CD4-positive, alpha-beta memory T cell (primary cell): ENCODE measurements around the gene STAC. TPM values are rescaled to one million over a fixed set of nuclear protein-coding genes. Genes with fewer than 3 reads are reported as not detected.

ENCODE experiments used
- CTCF ChIA-PET: fragments of 350-600 bp; sonication (Branson Sonifier 250); formaldehyde crosslinking; loops from one replicate; lab custom pipeline; 2021; ENCODE audit warnings: inconsistent platforms; ENCODE audit not compliant: partially characterized antibody; lab: Charles Lee
- POLR2A ChIA-PET: fragments of 350-600 bp; sonication (Branson Sonifier 250); formaldehyde crosslinking; loops from one replicate; lab custom pipeline; 2021; ENCODE audit not compliant: partially characterized antibody; lab: Charles Lee
- DNase-seq, 5 donors: peaks; one replicate each; pipeline versions ENCODE4 v3.0.0 to v3.0.0-alpha.2; 2020 to 2022; ENCODE audit warnings: mixed read lengths in 1 of 5
- H3K27ac ChIP-seq: one replicate; pipeline ENCODE4 v1.7.0; 2013; ENCODE audit warnings: low read depth, low read length
- H3K27me3 ChIP-seq: 2 replicates; pipeline ENCODE4 v1.7.0; 2013; ENCODE audit warnings: mild to moderate bottlenecking, low read length, moderate library complexity; ENCODE audit not compliant: insufficient read depth
- H3K36me3 ChIP-seq: 2 replicates; pipeline ENCODE4 v1.7.0; 2013; ENCODE audit warnings: mild to moderate bottlenecking, low read length, moderate library complexity; ENCODE audit not compliant: insufficient read depth
- H3K4me1 ChIP-seq: 2 replicates; pipeline ENCODE4 v1.7.0; 2013; ENCODE audit warnings: mild to moderate bottlenecking, low read length, moderate library complexity; ENCODE audit not compliant: insufficient read depth
- H3K4me3 ChIP-seq, 2 donors: one replicate each; pipeline ENCODE4 v1.7.0; 2013; ENCODE audit warnings: low read length in 2 of 2, mild to moderate bottlenecking in 1 of 2
- H3K9me3 ChIP-seq, 2 donors: one replicate each; pipeline ENCODE4 v1.7.0; 2013; ENCODE audit warnings: low read length in 2 of 2, control low read depth in 1 of 2; ENCODE audit not compliant: control insufficient read depth in 1 of 2
- H3K27ac Mint-ChIP-seq, 7 donors: one replicate each; pipeline ENCODE4 v1.8.0; 2020 to 2021; ENCODE audit warnings: mixed read lengths in 7 of 7, mild to moderate bottlenecking in 6 of 7, inconsistent platforms in 3 of 7, moderate library complexity in 3 of 7
- H3K27me3 Mint-ChIP-seq, 2 donors: one replicate each; pipeline ENCODE4 v1.8.0; 2020 to 2021; ENCODE audit warnings: mixed read lengths in 2 of 2
- H3K36me3 Mint-ChIP-seq, 2 donors: one replicate each; pipeline ENCODE4 v1.8.0; 2020 to 2021; ENCODE audit warnings: mixed read lengths in 2 of 2, inconsistent platforms in 1 of 2, mild to moderate bottlenecking in 1 of 2
- H3K4me1 Mint-ChIP-seq, 4 donors: one replicate each; pipeline ENCODE4 v1.8.0; 2020 to 2021; ENCODE audit warnings: mixed read lengths in 4 of 4, mild to moderate bottlenecking in 1 of 4
- H3K4me3 Mint-ChIP-seq, 8 donors: one replicate each; pipeline ENCODE4 v1.8.0; 2020 to 2021; ENCODE audit warnings: mixed read lengths in 8 of 8, mild to moderate bottlenecking in 7 of 8, moderate library complexity in 6 of 8, inconsistent platforms in 3 of 8
- H3K9me3 Mint-ChIP-seq, 8 donors: one replicate each; pipeline ENCODE4 v1.8.0; 2020 to 2021; ENCODE audit warnings: mixed read lengths in 8 of 8, mild to moderate bottlenecking in 5 of 8, inconsistent platforms in 3 of 8, moderate library complexity in 1 of 8
- intact Hi-C: fragments of 100-400 bp; cut with micrococcal nuclease; formaldehyde crosslinking; loops from one replicate; pipeline ENCODE4 v1.15.1; 2023
- polyA plus RNA-seq, 2 donors: library from polyadenylated mRNA; unstranded; fragments of 300-500 nt; fragmentation: Illumina TruSeq; gene quantifications; one replicate each; pipeline ENCODE4 v1.2.3, GENCODE V29; 2021
- total RNA-seq, 2 experiments: library from RNA; stranded (reverse); gene quantifications; one replicate each; pipeline ENCODE4 v1.2.3, GENCODE V29; 2021

STAC gene
- total and polyA plus RNA-seq, 4 experiments from 2014 or later: not detected

GRCh38 chr3:36542186-36542585 is 161.9 kb downstream of the STAC start:
- Mint-ChIP-seq H3K4me1 (no peaks in the 10 kb centered on the region), H3K27ac (no peak overlapping the region), H3K36me3 (no peaks in the 10 kb centered on the region), H3K4me3 (no peak overlapping the region), H3K27me3 (peaks cover 1 to 3% of the 10 kb centered on the region in 2 donors), H3K9me3 (peaks cover 0 to 4% (median 0%) of the 10 kb centered on the region in 8 donors)
- intact Hi-C loops: no loop called here
- Histone ChIP-seq H3K4me3 (no peak overlapping the region), H3K27me3 (no peaks in the 10 kb centered on the region), H3K27ac (no peak overlapping the region), H3K36me3 (no peaks in the 10 kb centered on the region), H3K4me1 (no peaks in the 10 kb centered on the region), H3K9me3 (no peaks in the 10 kb centered on the region)
- POLR2A ChIA-PET: no interaction called here
- DNase-seq: no peak
- CTCF ChIA-PET: no interaction called here

GRCh38 chr3:36543276-36543997 is 163.1 kb downstream of the STAC start:
- no peaks in the 10 kb centered on the region for H3K4me1 ChIP-seq
- no peaks in the 10 kb centered on the region for H3K9me3 ChIP-seq
- Mint-ChIP-seq H3K4me3 (no peak overlapping the region), H3K27ac (no peak overlapping the region), H3K4me1 (no peaks in the 10 kb centered on the region), H3K9me3 (peaks cover 0 to 4% (median 0%) of the 10 kb centered on the region in 8 donors), H3K36me3 (no peaks in the 10 kb centered on the region), H3K27me3 (peaks cover 0 to 1% of the 10 kb centered on the region in 2 donors)
- H3K27ac ChIP-seq: no peak overlapping the region
- no peak overlapping the region for H3K4me3 ChIP-seq
- no peaks in the 10 kb centered on the region for H3K36me3 ChIP-seq
- ChIA-PET POLR2A (no interaction called here), CTCF (no interaction called here)
- intact Hi-C loops: no loop called here
- no peaks in the 10 kb centered on the region for H3K27me3 ChIP-seq
- DNase-seq: no peak

- Mint-ChIP-seq H3K27me3 (peaks cover 0 to 2% of the 10 kb centered on the region in 2 donors), H3K4me3 (no peak overlapping the region), H3K27ac (no peak overlapping the region), H3K4me1 (no peaks in the 10 kb centered on the region), H3K36me3 (no peaks in the 10 kb centered on the region), H3K9me3 (peaks cover 0 to 3% (median 0%) of the 10 kb centered on the region in 8 donors)
- intact Hi-C loops: no loop called here
- ChIA-PET CTCF (no interaction called here), POLR2A (no interaction called here)
- Histone ChIP-seq H3K9me3 (no peaks in the 10 kb centered on the region), H3K4me1 (no peaks in the 10 kb centered on the region), H3K27ac (no peak overlapping the region), H3K36me3 (no peaks in the 10 kb centered on the region), H3K27me3 (no peaks in the 10 kb centered on the region), H3K4me3 (no peak overlapping the region)
- no peak for DNase-seq
Observed at GRCh38 chr3:36546226-36546625, 165.9 kb downstream of the STAC start.

GRCh38 chr3:36548712-36549111 is 168.4 kb downstream of the STAC start:
- ChIA-PET POLR2A (no interaction called here), CTCF (no interaction called here)
- Mint-ChIP-seq H3K36me3 (no peaks in the 10 kb centered on the region), H3K4me1 (no peaks in the 10 kb centered on the region), H3K27me3 (peaks cover 0 to 2% of the 10 kb centered on the region in 2 donors), H3K27ac (no peak overlapping the region), H3K4me3 (no peak overlapping the region), H3K9me3 (peaks cover 0 to 3% (median 0%) of the 10 kb centered on the region in 8 donors)
- Histone ChIP-seq H3K9me3 (no peaks in the 10 kb centered on the region), H3K27me3 (no peaks in the 10 kb centered on the region), H3K4me3 (no peak overlapping the region), H3K36me3 (no peaks in the 10 kb centered on the region), H3K4me1 (no peaks in the 10 kb centered on the region), H3K27ac (no peak overlapping the region)
- DNase-seq: no peak
- intact Hi-C loops: no loop called here

GRCh38 chr3:36557021-36557707 is 176.9 kb downstream of the STAC start:
- no peaks in the 10 kb centered on the region for H3K9me3 Mint-ChIP-seq
- H3K4me1 Mint-ChIP-seq: no peaks in the 10 kb centered on the region
- H3K9me3 ChIP-seq: no peaks in the 10 kb centered on the region
- H3K27ac ChIP-seq: no peak overlapping the region
- intact Hi-C loops: no loop called here
- ChIA-PET CTCF (no interaction called here), POLR2A (no interaction called here)
- H3K4me3 Mint-ChIP-seq: no peak overlapping the region
- H3K4me1 ChIP-seq: no peaks in the 10 kb centered on the region
- H3K36me3 ChIP-seq: no peaks in the 10 kb centered on the region
- DNase-seq: no peak
- no peak overlapping the region for H3K4me3 ChIP-seq
- peaks cover 1 to 4% of the 10 kb centered on the region in 2 donors for H3K27me3 Mint-ChIP-seq
- H3K36me3 Mint-ChIP-seq: no peaks in the 10 kb centered on the region
- no peak overlapping the region for H3K27ac Mint-ChIP-seq
- H3K27me3 ChIP-seq: no peaks in the 10 kb centered on the region

GRCh38 chr3:36557708-36558421 is 177.6 kb downstream of the STAC start:
- Mint-ChIP-seq H3K9me3 (no peaks in the 10 kb centered on the region), H3K4me1 (no peaks in the 10 kb centered on the region), H3K27me3 (peaks cover 1 to 4% of the 10 kb centered on the region in 2 donors), H3K36me3 (no peaks in the 10 kb centered on the region), H3K4me3 (no peak overlapping the region), H3K27ac (no peak overlapping the region)
- Histone ChIP-seq H3K4me3 (no peak overlapping the region), H3K36me3 (no peaks in the 10 kb centered on the region), H3K9me3 (no peaks in the 10 kb centered on the region), H3K27me3 (no peaks in the 10 kb centered on the region), H3K4me1 (no peaks in the 10 kb centered on the region), H3K27ac (no peak overlapping the region)
- ChIA-PET CTCF (no interaction called here), POLR2A (no interaction called here)
- DNase-seq: no peak
- intact Hi-C loops: no loop called here

- intact Hi-C loops: no loop called here
- Mint-ChIP-seq H3K4me3 (no peak overlapping the region), H3K27me3 (peaks cover 1 to 4% of the 10 kb centered on the region in 2 donors), H3K36me3 (no peaks in the 10 kb centered on the region), H3K4me1 (no peaks in the 10 kb centered on the region), H3K9me3 (no peaks in the 10 kb centered on the region), H3K27ac (no peak overlapping the region)
- H3K4me1 ChIP-seq: no peaks in the 10 kb centered on the region
- H3K27me3 ChIP-seq: no peaks in the 10 kb centered on the region
- H3K9me3 ChIP-seq: no peaks in the 10 kb centered on the region
- H3K36me3 ChIP-seq: no peaks in the 10 kb centered on the region
- DNase-seq: no peak
- no peak overlapping the region for H3K4me3 ChIP-seq
- no peak overlapping the region for H3K27ac ChIP-seq
- POLR2A ChIA-PET: no interaction called here
- CTCF ChIA-PET: no interaction called here
Observed at GRCh38 chr3:36558961-36559360, 178.7 kb downstream of the STAC start.
